Activated naive CD4-positive, alpha-beta T cell treated with anti-CD3 and anti-CD28 coated beads, Interleukin-2, amount 50 U/mL, for 24 hours (primary cell): ENCODE data around the gene PDSS2.

Experiments used
- H3K27ac Mint-ChIP-seq: one replicate; pipeline ENCODE4 v1.8.0; 2021; ENCODE audit warnings: mild to moderate bottlenecking, mixed read lengths
- H3K27me3 Mint-ChIP-seq: one replicate; pipeline ENCODE4 v1.8.0; 2021; ENCODE audit warnings: mixed read lengths
- H3K36me3 Mint-ChIP-seq: one replicate; pipeline ENCODE4 v1.8.0; 2021; ENCODE audit warnings: mixed read lengths
- H3K4me1 Mint-ChIP-seq: one replicate; pipeline ENCODE4 v1.8.0; 2021; ENCODE audit warnings: mixed read lengths
- H3K4me3 Mint-ChIP-seq: one replicate; pipeline ENCODE4 v1.8.0; 2021; ENCODE audit warnings: mild to moderate bottlenecking, mixed read lengths
- H3K9me3 Mint-ChIP-seq: one replicate; pipeline ENCODE4 v1.8.0; 2021; ENCODE audit warnings: mixed read lengths

Gene PDSS2

GRCh38 chr6:107361753-107362604 lies 97.4 kb downstream of the PDSS2 start:
- peaks cover 28% of the 10 kb centered on the region for H3K36me3 Mint-ChIP-seq
- H3K4me1 Mint-ChIP-seq, result peaks cover 7% of the 10 kb centered on the region
- no peaks in the 10 kb centered on the region for H3K27me3 Mint-ChIP-seq
- H3K4me3 Mint-ChIP-seq, result no peak overlapping the region
- peaks cover 5% of the 10 kb centered on the region for H3K9me3 Mint-ChIP-seq
- H3K27ac Mint-ChIP-seq, result no peak overlapping the region

DNA sequence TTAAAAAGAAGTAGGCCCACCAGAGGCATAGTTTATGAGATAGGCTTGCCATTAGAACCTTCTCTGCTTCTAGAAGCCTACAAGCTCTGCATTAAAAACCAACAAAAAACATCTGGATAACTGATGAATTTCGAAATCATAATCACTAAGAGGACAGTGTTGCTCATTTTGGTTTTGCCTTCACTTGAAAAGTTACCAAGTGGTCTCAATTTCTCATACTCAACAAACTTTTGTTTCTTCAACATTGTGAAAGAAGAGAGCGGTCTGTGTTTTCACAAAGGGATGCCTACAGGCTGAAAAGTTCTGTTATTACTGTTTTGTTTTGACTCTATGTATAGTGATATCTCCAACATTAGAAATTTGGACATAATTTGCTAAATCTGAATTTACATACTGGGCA lies 98.9 kb downstream of the PDSS2 start:
- Mint-ChIP-seq H3K4me3 (no peak overlapping the region), H3K4me1 (no peaks in the 10 kb centered on the region), H3K27ac (no peak overlapping the region)

GRCh38 chr6:107357842-107358241 lies 101.5 kb downstream of the PDSS2 start:
- Mint-ChIP-seq H3K27me3 (no peaks in the 10 kb centered on the region), H3K4me3 (no peak overlapping the region), H3K36me3 (peaks cover 15% of the 10 kb centered on the region), H3K4me1 (peaks cover 5% of the 10 kb centered on the region), H3K9me3 (peaks cover 5% of the 10 kb centered on the region), H3K27ac (no peak overlapping the region)

More for the DNA sequence above, 98.9 kb downstream of the PDSS2 start:
- no peaks in the 10 kb centered on the region for H3K27me3 Mint-ChIP-seq
- peaks cover 5% of the 10 kb centered on the region for H3K9me3 Mint-ChIP-seq
- peaks cover 26% of the 10 kb centered on the region for H3K36me3 Mint-ChIP-seq

DNA sequence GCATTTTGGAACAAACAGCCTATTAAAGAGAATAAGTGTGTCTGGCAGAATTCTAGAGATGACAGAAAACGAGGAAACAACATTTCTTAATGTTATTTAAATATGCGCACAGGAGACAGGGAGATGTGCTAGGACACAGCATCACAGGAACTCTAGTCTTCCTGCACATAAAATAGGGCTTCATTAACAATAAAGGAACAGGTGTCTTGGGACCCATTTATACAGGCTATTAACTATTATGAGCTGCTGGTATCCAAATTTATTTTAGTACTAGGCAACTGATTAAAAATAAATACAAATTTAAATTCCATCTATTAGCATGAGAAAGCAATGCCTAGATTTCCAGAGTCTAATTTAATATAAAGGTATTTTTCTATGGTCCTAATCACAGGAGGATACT lies 102.3 kb downstream of the PDSS2 start:
- Mint-ChIP-seq H3K36me3 (peaks cover 9% of the 10 kb centered on the region), H3K9me3 (peaks cover under 1% of the 10 kb centered on the region), H3K27ac (no peak overlapping the region), H3K27me3 (no peaks in the 10 kb centered on the region), H3K4me1 (peaks cover 5% of the 10 kb centered on the region), H3K4me3 (no peak overlapping the region)

- Mint-ChIP-seq H3K27me3 (no peaks in the 10 kb centered on the region), H3K9me3 (no peaks in the 10 kb centered on the region), H3K36me3 (peaks cover 2% of the 10 kb centered on the region), H3K4me1 (peaks cover 5% of the 10 kb centered on the region), H3K4me3 (no peak overlapping the region), H3K27ac (no peak overlapping the region)
These were observed 103.7 kb downstream of the PDSS2 start for GRCh38 chr6:107355659-107356058.

DNA sequence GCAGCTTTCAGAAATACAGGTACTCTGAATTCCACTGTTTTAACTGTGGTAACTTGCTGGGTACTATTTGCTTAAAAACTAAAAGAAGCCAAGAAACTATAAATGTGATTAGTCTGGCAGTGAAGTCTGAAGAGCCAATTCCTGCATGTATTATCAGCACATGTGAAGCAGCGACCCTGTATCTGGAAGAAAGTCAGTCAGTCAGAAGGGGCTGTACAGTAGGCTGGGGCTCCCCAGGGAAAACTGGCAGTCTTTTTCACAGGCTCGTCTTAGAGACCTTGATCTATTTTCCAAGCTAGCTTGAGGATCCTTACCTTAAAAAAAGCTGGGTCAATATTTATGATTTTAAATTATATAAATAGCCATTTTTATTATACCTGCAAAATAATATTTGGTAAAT lies 104.9 kb downstream of the PDSS2 start:
- H3K27ac Mint-ChIP-seq, result no peak overlapping the region
- peaks cover 4% of the 10 kb centered on the region for H3K36me3 Mint-ChIP-seq
- H3K4me1 Mint-ChIP-seq, result peaks cover 5% of the 10 kb centered on the region
- no peak overlapping the region for H3K4me3 Mint-ChIP-seq
- no peaks in the 10 kb centered on the region for H3K9me3 Mint-ChIP-seq
- H3K27me3 Mint-ChIP-seq, result no peaks in the 10 kb centered on the region

DNA sequence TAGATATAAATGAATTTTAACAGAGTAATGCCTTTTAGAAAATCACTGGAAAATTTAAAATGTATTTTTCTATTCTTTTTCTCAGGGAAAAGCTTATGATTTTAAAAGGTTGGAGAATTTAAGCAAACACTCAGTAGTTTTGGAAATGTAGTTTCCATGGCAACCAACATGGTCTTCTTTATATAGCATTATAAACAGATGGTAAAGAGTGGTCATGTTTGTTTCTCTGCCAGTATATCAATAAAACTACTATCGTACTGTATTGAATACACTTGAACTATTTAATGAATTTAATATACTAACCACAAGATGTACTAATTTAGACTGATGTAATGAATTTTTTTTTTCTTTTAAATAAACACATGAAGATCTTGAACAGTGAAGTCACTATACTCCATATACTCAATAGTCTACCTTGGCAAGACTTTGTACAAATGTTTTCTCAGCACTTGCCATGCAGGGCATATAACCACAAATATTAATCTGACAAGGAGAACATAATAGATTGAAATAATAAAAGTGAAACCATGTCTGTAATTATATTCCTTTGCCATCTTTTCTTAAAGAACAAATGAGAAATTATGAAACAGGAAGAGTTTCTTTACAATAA lies 105.5 kb downstream of the PDSS2 start:
- Mint-ChIP-seq H3K36me3 (peaks cover 4% of the 10 kb centered on the region), H3K27ac (no peak overlapping the region), H3K4me1 (peaks cover 5% of the 10 kb centered on the region), H3K4me3 (no peak overlapping the region), H3K9me3 (no peaks in the 10 kb centered on the region), H3K27me3 (no peaks in the 10 kb centered on the region)

GRCh38 chr6:107348224-107348623 lies 111.1 kb downstream of the PDSS2 start:
- Mint-ChIP-seq H3K4me1 (peaks cover 6% of the 10 kb centered on the region), H3K36me3 (peaks cover 8% of the 10 kb centered on the region), H3K27ac (no peak overlapping the region), H3K9me3 (no peaks in the 10 kb centered on the region), H3K27me3 (no peaks in the 10 kb centered on the region), H3K4me3 (no peak overlapping the region)

DNA sequence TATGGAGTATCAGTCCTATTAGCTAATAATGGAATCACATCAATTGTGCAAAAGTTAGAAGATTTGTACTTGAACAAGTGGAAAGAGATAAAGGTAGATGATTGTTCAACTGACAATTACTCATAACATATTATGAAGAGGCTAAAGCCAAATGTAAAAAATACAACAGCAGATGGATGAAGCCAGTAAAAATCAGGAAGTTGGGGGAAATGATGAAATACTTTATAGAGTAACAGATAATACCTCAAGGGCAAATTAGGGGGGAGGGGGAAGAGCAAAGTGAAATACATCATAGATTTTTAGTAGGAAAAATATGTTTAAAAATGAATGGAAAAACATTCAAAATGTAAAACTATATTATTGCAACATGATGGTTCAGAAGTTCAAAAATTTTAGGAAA lies 114.0 kb downstream of the PDSS2 start:
- Mint-ChIP-seq H3K36me3 (peaks cover 10% of the 10 kb centered on the region), H3K4me3 (no peak overlapping the region), H3K27ac (no peak overlapping the region), H3K27me3 (no peaks in the 10 kb centered on the region), H3K9me3 (no peaks in the 10 kb centered on the region), H3K4me1 (peaks cover 6% of the 10 kb centered on the region)

DNA sequence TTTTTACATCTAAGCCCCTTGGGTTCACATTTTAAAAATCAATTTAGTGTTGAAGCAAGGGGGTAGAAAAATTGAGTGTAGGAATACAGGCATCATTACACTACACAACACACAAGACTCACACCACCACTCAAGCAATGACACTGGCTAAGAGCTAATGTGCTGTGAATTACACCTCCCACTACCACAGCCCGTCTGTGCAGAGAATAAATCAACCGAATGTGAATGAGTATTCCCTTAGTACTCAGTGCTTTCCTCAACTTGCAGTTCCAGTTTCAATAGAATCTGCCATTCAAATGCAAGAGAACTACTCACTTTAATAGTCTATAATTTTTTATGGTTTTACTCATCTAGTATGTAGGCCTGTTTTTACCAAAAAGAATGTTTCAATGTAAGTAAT lies 114.4 kb downstream of the PDSS2 start:
- Mint-ChIP-seq H3K27ac (no peak overlapping the region), H3K36me3 (peaks cover 9% of the 10 kb centered on the region), H3K27me3 (no peaks in the 10 kb centered on the region), H3K9me3 (no peaks in the 10 kb centered on the region), H3K4me1 (peaks cover 6% of the 10 kb centered on the region), H3K4me3 (no peak overlapping the region)

GRCh38 chr6:107344383-107344782 lies 115.0 kb downstream of the PDSS2 start:
- Mint-ChIP-seq H3K27ac (no peak overlapping the region), H3K36me3 (peaks cover 6% of the 10 kb centered on the region), H3K4me1 (peaks cover 6% of the 10 kb centered on the region)

DNA sequence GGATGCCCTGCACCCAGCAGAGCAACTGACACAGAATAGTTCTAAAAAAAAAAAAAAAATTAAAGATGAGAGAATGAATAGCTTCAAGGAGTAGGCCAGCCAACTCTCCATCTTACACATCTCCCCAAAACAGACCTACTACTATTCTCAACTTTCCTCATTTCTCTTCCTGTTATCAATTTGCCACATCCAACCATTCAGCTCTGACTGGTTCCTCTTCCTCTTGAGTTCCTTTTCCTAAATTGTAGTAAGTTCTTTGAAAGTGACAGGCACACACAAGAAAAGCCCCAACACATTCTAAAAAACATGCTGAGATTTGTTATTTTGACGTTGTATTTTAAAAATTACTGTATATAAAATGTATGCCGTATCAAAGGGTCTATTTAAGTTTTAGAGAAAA lies 117.2 kb downstream of the PDSS2 start:
- H3K27me3 Mint-ChIP-seq, result no peaks in the 10 kb centered on the region
- no peak overlapping the region for H3K4me3 Mint-ChIP-seq
- H3K9me3 Mint-ChIP-seq, result no peaks in the 10 kb centered on the region
- H3K36me3 Mint-ChIP-seq, result peaks cover 6% of the 10 kb centered on the region
- H3K4me1 Mint-ChIP-seq, result peaks cover 6% of the 10 kb centered on the region
- no peak overlapping the region for H3K27ac Mint-ChIP-seq

More at GRCh38 chr6:107344383-107344782, 115.0 kb downstream of the PDSS2 start:
- H3K4me3 Mint-ChIP-seq, result no peak overlapping the region
- no peaks in the 10 kb centered on the region for H3K9me3 Mint-ChIP-seq
- H3K27me3 Mint-ChIP-seq, result no peaks in the 10 kb centered on the region

GRCh38 chr6:107340881-107341280 lies 118.5 kb downstream of the PDSS2 start:
- peaks cover 6% of the 10 kb centered on the region for H3K36me3 Mint-ChIP-seq
- no peaks in the 10 kb centered on the region for H3K9me3 Mint-ChIP-seq
- peaks cover 6% of the 10 kb centered on the region for H3K4me1 Mint-ChIP-seq
- H3K4me3 Mint-ChIP-seq, result no peak overlapping the region
- H3K27me3 Mint-ChIP-seq, result no peaks in the 10 kb centered on the region
- H3K27ac Mint-ChIP-seq, result no peak overlapping the region

GRCh38 chr6:107337191-107337741 lies 122.1 kb downstream of the PDSS2 start:
- H3K36me3 Mint-ChIP-seq, result peaks cover 13% of the 10 kb centered on the region
- H3K4me3 Mint-ChIP-seq, result no peak overlapping the region
- no peaks in the 10 kb centered on the region for H3K9me3 Mint-ChIP-seq
- H3K27ac Mint-ChIP-seq, result no peak overlapping the region
- H3K27me3 Mint-ChIP-seq, result no peaks in the 10 kb centered on the region
- no peaks in the 10 kb centered on the region for H3K4me1 Mint-ChIP-seq

DNA sequence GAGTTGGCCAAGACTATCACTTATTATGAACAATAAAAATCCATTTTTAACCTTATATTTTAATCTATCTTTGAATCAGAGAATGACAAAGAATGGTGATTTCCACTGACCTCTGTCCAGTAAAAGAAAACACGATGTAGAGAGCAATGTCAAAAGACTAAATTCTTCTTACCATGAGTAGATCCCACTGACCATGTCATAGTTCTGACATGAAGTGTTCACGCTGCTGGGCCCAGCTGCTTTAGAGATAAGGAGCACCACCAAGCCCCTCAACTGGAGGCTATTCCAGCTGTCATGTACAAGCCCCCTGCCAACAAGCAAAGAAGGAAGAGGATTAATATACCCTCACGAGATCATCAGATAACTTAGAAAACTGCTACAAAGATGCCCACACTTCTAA lies 125.3 kb downstream of the PDSS2 start:
- Mint-ChIP-seq H3K4me1 (peaks cover 21% of the 10 kb centered on the region), H3K27ac (no peak overlapping the region), H3K4me3 (no peak overlapping the region)

GRCh38 chr6:107333491-107333890 lies 125.9 kb downstream of the PDSS2 start:
- Mint-ChIP-seq H3K36me3 (peaks cover 11% of the 10 kb centered on the region), H3K4me3 (no peak overlapping the region), H3K27ac (no peak overlapping the region), H3K27me3 (no peaks in the 10 kb centered on the region), H3K9me3 (no peaks in the 10 kb centered on the region), H3K4me1 (peaks cover 21% of the 10 kb centered on the region)

More for the DNA sequence above, 125.3 kb downstream of the PDSS2 start:
- Mint-ChIP-seq H3K27me3 (no peaks in the 10 kb centered on the region), H3K36me3 (peaks cover 11% of the 10 kb centered on the region), H3K9me3 (no peaks in the 10 kb centered on the region)
